K562 (cell line): ENCODE data around the gene FAM169A.

Source experiments
- GABPA ChIP-seq: fragments of 200-800 bp; sonication (Bioruptor generic); conservative IDR thresholded peaks from 2 replicates; pipeline ENCODE4 v1.6.1; 2016; ENCODE audit warnings: low read depth, missing genetic modification characterization, missing compliant biosample characterization
- NR2C2 ChIP-seq, 2 experiments: fragments of 200-800 bp in 1 of 2; sonication (Bioruptor generic) in 1 of 2; sonication (generic) in 1 of 2; formaldehyde crosslinking in 1 of 2; IDR thresholded peaks; 2 replicates each; pipeline versions ENCODE4 v1.6.1 to v1.8.0; 2016 to 2022; ENCODE audit warnings: mild to moderate bottlenecking in 1 of 2, missing compliant biosample characterization in 1 of 2, missing genetic modification characterization in 1 of 2, missing genetic modification reagents in 1 of 2
- POLR2AphosphoS2 ChIP-seq: IDR thresholded peaks from 2 replicates; pipeline ENCODE4 v1.6.1; 2012; ENCODE audit warnings: low read length, improper control_type of control experiment
- ZNF146 ChIP-seq: IDR thresholded peaks from one replicate; pipeline ENCODE4 v1.6.1; 2018; ENCODE audit warnings: missing compliant biosample characterization; ENCODE audit not compliant: unreplicated experiment
- TF ChIP-seq, protein P1 (sequence below): fragments of 450-650 bp; conservative IDR thresholded peaks from 2 replicates; pipeline ENCODE4 v1.6.1; 2016; ENCODE audit warnings: missing genetic modification characterization, low read depth, mild to moderate bottlenecking, missing compliant biosample characterization, moderate library complexity

DNA sequence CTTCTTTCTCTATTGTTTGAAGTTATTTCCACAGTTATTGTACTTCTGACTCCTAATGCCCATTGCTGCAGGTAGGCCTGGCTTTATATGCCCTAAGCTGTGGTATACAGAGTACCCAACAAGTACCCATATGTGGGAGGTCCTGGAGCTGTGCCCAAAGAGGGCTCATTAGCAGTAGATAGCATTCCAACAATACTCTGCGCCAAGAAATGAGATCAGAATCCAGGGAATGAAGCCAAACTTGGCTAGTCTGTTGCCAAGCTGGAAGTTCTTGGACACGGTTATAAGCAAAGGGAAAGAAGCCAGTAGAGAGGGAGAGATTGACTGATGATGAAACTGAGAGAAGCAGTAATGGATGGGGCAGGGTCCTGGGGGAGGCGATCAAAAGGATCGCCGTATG, 29.7 kb upstream of the FAM169A start:
- TF ChIP-seq GABPA (tag), result no peak
- TF ChIP-seq ZNF146, result no peak
- no peak for TF ChIP-seq NR2C2 (CRISPR knock-in tag; IDR thresholded peaks at IDR 0.05)
- no peak for TF ChIP-seq NR2C2 (tag; IDR thresholded peaks at IDR 0.05)
- TF ChIP-seq POLR2AphosphoS2, result no peak
- TF ChIP-seq, protein P1, sequence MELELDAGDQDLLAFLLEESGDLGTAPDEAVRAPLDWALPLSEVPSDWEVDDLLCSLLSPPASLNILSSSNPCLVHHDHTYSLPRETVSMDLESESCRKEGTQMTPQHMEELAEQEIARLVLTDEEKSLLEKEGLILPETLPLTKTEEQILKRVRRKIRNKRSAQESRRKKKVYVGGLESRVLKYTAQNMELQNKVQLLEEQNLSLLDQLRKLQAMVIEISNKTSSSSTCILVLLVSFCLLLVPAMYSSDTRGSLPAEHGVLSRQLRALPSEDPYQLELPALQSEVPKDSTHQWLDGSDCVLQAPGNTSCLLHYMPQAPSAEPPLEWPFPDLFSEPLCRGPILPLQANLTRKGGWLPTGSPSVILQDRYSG, result no peak
